ENCODE data around the gene NR1H4. TPM values are rescaled to one million over a fixed set of nuclear protein-coding genes. Genes with fewer than 3 reads are reported as not detected.

NR1H4 gene
- total and polyA plus RNA-seq, 2 of the 13 experiments (the other 11 are each of a cell fraction or from before 2014, with no cell fraction given), result 27.3 to 114 TPM

GRCh38 chr12:100573292-100574186, 99.9 kb downstream of the NR1H4 start, which contains the start of gene GAS2L3 (continued):
- TF ChIP-seq ATF1 (CRISPR knock-in tag; IDR thresholded peaks at IDR 0.05) (no peak), E2F5 (CRISPR knock-in tag; conservative IDR thresholded peaks at IDR 0.05) (no peak), EZH2 (conservative IDR thresholded peaks at IDR 0.05; ENCODE audit: low read depth, low read length) (no peak), ZNF3 (CRISPR knock-in tag; IDR thresholded peaks at IDR 0.05) (no peak), FLYWCH1 (CRISPR knock-in tag; IDR thresholded peaks at IDR 0.05) (0 out of 2 replicates have a peak, but pooled peaks have one; percentile 79), RARA (CRISPR knock-in tag; IDR thresholded peaks at IDR 0.05) (no peak), HMG20A (CRISPR knock-in tag; IDR thresholded peaks at IDR 0.05; ENCODE audit: borderline replicate concordance) (no peak), ZNF263 (CRISPR knock-in tag; IDR thresholded peaks at IDR 0.05) (peak; percentile 70; the same call in 1 of the 2 replicates), ZFP41 (CRISPR knock-in tag; IDR thresholded peaks at IDR 0.05; ENCODE audit: borderline replicate concordance) (no peak), ZNF567 (CRISPR knock-in tag; IDR thresholded peaks at IDR 0.05; ENCODE audit: borderline replicate concordance) (0 out of 2 replicates have a peak, but pooled peaks have one; percentile 67), SETDB1 (CRISPR knock-in tag; IDR thresholded peaks at IDR 0.05; ENCODE audit: borderline replicate concordance) (no peak), SIX1 (CRISPR knock-in tag; IDR thresholded peaks at IDR 0.05; ENCODE audit: borderline replicate concordance) (no peak), ZNF281 (CRISPR knock-in tag; IDR thresholded peaks at IDR 0.05; ENCODE audit: borderline replicate concordance) (no peak), NR1H2 (CRISPR knock-in tag; IDR thresholded peaks at IDR 0.05; ENCODE audit: borderline replicate concordance, low read depth) (no peak), ZNF446 (CRISPR knock-in tag; IDR thresholded peaks at IDR 0.05) (no peak), NFE2L1 (CRISPR knock-in tag; IDR thresholded peaks at IDR 0.05; ENCODE audit: borderline replicate concordance) (peak; percentile 32; the same call in 1 of the 2 replicates), E2F2 (CRISPR knock-in tag; IDR thresholded peaks at IDR 0.05; ENCODE audit: borderline replicate concordance) (no peak), RARG (CRISPR knock-in tag; IDR thresholded peaks at IDR 0.05; ENCODE audit: low read depth) (no peak), TFAP4 (IDR thresholded peaks at IDR 0.05; ENCODE audit: borderline replicate concordance, low read depth) (no peak; the same call in 1 of the 2 replicates), BATF2 (CRISPR knock-in tag; IDR thresholded peaks at IDR 0.05) (peak; percentile 83; the same call in 1 of the 2 replicates), ZNF230 (CRISPR knock-in tag; IDR thresholded peaks at IDR 0.05) (peak; percentile 63; the same call in 1 of the 2 replicates), ZNF205 (CRISPR knock-in tag; IDR thresholded peaks at IDR 0.05) (no peak; the same call in 1 of the 2 replicates), NFE2 (CRISPR knock-in tag; IDR thresholded peaks at IDR 0.05) (no peak), ZNF772 (CRISPR knock-in tag; IDR thresholded peaks at IDR 0.05) (0 out of 2 replicates have a peak, but pooled peaks have one; percentile 80)
